Measurements from ENCODE around the gene LCE3E.
"Not testable (repeated sequence)": the region's sequence is repeated elsewhere in the genome, so short reads cannot be mapped to it uniquely, and the experiment has no call there.

DNA sequence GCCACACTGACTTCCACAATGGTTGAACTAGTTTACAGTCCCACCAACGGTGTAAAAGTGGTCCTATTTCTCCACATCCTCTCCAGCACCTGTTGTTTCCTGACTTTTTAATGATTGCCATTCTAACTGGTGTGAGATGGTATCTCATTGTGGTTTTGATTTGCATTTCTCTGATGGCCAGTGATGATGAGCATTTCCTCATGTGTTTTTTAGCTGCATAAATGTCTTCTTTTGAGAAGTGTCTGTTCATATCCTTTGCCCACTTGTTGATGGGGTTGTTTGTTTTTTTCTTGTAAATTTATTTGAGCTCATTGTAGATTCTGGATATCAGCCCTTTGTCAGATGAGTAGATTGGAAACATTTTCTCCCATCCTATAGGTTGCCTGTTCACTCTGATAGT lies 18.2 kb downstream of the LCE3E start:
- TF ChIP-seq, protein P1, sequence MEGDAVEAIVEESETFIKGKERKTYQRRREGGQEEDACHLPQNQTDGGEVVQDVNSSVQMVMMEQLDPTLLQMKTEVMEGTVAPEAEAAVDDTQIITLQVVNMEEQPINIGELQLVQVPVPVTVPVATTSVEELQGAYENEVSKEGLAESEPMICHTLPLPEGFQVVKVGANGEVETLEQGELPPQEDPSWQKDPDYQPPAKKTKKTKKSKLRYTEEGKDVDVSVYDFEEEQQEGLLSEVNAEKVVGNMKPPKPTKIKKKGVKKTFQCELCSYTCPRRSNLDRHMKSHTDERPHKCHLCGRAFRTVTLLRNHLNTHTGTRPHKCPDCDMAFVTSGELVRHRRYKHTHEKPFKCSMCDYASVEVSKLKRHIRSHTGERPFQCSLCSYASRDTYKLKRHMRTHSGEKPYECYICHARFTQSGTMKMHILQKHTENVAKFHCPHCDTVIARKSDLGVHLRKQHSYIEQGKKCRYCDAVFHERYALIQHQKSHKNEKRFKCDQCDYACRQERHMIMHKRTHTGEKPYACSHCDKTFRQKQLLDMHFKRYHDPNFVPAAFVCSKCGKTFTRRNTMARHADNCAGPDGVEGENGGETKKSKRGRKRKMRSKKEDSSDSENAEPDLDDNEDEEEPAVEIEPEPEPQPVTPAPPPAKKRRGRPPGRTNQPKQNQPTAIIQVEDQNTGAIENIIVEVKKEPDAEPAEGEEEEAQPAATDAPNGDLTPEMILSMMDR (conservative IDR thresholded peaks at IDR 0.05; ENCODE audit: low read depth, low read length) = not testable (repeated sequence)
- TF ChIP-seq EZH2 (IDR thresholded peaks at IDR 0.05; ENCODE audit: low read length, unreplicated experiment); EZH2phosphoT487 (IDR thresholded peaks at IDR 0.05; ENCODE audit: borderline replicate concordance, low read length): not testable (repeated sequence)
